ENCODE results near the gene KRTAP10-8.

- TF ChIP-seq, protein P1, sequence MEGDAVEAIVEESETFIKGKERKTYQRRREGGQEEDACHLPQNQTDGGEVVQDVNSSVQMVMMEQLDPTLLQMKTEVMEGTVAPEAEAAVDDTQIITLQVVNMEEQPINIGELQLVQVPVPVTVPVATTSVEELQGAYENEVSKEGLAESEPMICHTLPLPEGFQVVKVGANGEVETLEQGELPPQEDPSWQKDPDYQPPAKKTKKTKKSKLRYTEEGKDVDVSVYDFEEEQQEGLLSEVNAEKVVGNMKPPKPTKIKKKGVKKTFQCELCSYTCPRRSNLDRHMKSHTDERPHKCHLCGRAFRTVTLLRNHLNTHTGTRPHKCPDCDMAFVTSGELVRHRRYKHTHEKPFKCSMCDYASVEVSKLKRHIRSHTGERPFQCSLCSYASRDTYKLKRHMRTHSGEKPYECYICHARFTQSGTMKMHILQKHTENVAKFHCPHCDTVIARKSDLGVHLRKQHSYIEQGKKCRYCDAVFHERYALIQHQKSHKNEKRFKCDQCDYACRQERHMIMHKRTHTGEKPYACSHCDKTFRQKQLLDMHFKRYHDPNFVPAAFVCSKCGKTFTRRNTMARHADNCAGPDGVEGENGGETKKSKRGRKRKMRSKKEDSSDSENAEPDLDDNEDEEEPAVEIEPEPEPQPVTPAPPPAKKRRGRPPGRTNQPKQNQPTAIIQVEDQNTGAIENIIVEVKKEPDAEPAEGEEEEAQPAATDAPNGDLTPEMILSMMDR (IDR thresholded peaks at IDR 0.05) = no peak
- TF ChIP-seq, protein P2, sequence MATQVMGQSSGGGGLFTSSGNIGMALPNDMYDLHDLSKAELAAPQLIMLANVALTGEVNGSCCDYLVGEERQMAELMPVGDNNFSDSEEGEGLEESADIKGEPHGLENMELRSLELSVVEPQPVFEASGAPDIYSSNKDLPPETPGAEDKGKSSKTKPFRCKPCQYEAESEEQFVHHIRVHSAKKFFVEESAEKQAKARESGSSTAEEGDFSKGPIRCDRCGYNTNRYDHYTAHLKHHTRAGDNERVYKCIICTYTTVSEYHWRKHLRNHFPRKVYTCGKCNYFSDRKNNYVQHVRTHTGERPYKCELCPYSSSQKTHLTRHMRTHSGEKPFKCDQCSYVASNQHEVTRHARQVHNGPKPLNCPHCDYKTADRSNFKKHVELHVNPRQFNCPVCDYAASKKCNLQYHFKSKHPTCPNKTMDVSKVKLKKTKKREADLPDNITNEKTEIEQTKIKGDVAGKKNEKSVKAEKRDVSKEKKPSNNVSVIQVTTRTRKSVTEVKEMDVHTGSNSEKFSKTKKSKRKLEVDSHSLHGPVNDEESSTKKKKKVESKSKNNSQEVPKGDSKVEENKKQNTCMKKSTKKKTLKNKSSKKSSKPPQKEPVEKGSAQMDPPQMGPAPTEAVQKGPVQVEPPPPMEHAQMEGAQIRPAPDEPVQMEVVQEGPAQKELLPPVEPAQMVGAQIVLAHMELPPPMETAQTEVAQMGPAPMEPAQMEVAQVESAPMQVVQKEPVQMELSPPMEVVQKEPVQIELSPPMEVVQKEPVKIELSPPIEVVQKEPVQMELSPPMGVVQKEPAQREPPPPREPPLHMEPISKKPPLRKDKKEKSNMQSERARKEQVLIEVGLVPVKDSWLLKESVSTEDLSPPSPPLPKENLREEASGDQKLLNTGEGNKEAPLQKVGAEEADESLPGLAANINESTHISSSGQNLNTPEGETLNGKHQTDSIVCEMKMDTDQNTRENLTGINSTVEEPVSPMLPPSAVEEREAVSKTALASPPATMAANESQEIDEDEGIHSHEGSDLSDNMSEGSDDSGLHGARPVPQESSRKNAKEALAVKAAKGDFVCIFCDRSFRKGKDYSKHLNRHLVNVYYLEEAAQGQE (IDR thresholded peaks at IDR 0.05; ENCODE audit: insufficient read depth in 1 of 2, low read depth in 2 of 2, low read length in 1 of 2) = no peak
- no peak for TF ChIP-seq POLR2AphosphoS5 (IDR thresholded peaks at IDR 0.05; ENCODE audit: low read depth, low read length)
- no peak for TF ChIP-seq TCF7L2 (IDR thresholded peaks at IDR 0.05; ENCODE audit: low read depth, low read length)
Measured at GRCh38 chr21:44575307-44576024, 36.4 kb upstream of the KRTAP10-8 start.
